Body of pancreas (tissue), 4 donors: ENCODE measurements around the gene ATXN1. TPM values are rescaled to one million over a fixed set of nuclear protein-coding genes. Genes with fewer than 3 reads are reported as not detected.

Experiments used
- ATAC-seq: fragments of 150-250 bp; one replicate; pipeline ENCODE4 v1.9.1; 2016
- DNase-seq, 4 donors: peaks; one replicate each; pipeline ENCODE4 v3.0.0-alpha.2; 2019
- H3K27ac ChIP-seq, 4 donors: fragments of 200-600 bp; sonication (generic); 1 replicate in 3 of 4; 2 replicates in 1 of 4; pipeline versions ENCODE4 v1.5.1 to v1.6.1; 2016 to 2019; ENCODE audit warnings: mild to moderate bottlenecking in 1 of 4, mixed read lengths in 1 of 4, moderate library complexity in 1 of 4
- H3K27me3 ChIP-seq, 2 donors: fragments of 200-600 bp; sonication (generic); one replicate each; pipeline ENCODE4 v1.6.0; 2016; ENCODE audit warnings: mild to moderate bottlenecking in 1 of 2
- H3K36me3 ChIP-seq, 2 donors: fragments of 200-600 bp; sonication (generic); replicated peaks in 1 of 2; 2 replicates each; pipeline ENCODE4 v1.5.1; 2016; ENCODE audit warnings: low read depth in 2 of 2; ENCODE audit not compliant: insufficient read depth in 1 of 2
- H3K4me1 ChIP-seq: fragments of 200-600 bp; sonication (generic); one replicate; pipeline ENCODE4 v1.6.0; 2016
- H3K4me3 ChIP-seq, 2 donors: fragments of 200-600 bp; sonication (generic); 1 replicate in 1 of 2; 2 replicates in 1 of 2; pipeline ENCODE4 v1.5.1; 2016 to 2019
- H3K9me3 ChIP-seq, 3 donors: fragments of 200-600 bp; sonication (generic); 1 replicate in 2 of 3; 2 replicates in 1 of 3; pipeline ENCODE4 v1.5.1; 2016
- CTCF ChIP-seq, 7 experiments: fragments of 450-650 bp in 4 of 7; fragments of 200-600 bp in 3 of 7; sonication (generic) in 3 of 7; IDR thresholded peaks; one replicate each; pipeline ENCODE4 v1.5.1; 2016 to 2019; ENCODE audit warnings: antibody characterized with exemption in 7 of 7
- POLR2A ChIP-seq, 3 donors: fragments of 450-650 bp; IDR thresholded peaks; one replicate each; pipeline ENCODE4 v1.6.1; 2016; ENCODE audit warnings: antibody characterized with exemption in 3 of 3, mild to moderate bottlenecking in 2 of 3
- WGBS, 2 donors: methylation state at CpG; one replicate each; pipeline ENCODE4 v1.1.5; 2017; 5-methylcytosine and 5-hydroxymethylcytosine counted together
- intact Hi-C: fragments of 100-400 bp; cut with DNase I; formaldehyde crosslinking; loops from one replicate; pipeline ENCODE4 v1.15.1; 2023
- total RNA-seq, 2 donors: library from RNA; depleted of rRNA; stranded (reverse); fragments of >200 nt; gene quantifications; one replicate each; pipeline ENCODE4 v1.1.0, GENCODE V29; 2016

The ATXN1 gene
- total RNA-seq, 2 donors from 2014 or later: 24.6 to 24.7 TPM

GRCh38 chr6:16446273-16446672, 315.0 kb downstream of the ATXN1 start:
- 68 to 93% methylated on average over 2 of the region's 2 CpGs for WGBS, 2 donors
- TF ChIP-seq POLR2A (IDR thresholded peaks at IDR 0.05): no peak
- no peaks in the 10 kb centered on the region for H3K4me1 ChIP-seq
- intact Hi-C loops: no loop called here
- H3K27me3 ChIP-seq: no peaks in the 10 kb centered on the region
- H3K9me3 ChIP-seq: no peaks in the 10 kb centered on the region
- no peak for ATAC-seq
- H3K27ac ChIP-seq: no peak overlapping the region
- H3K36me3 ChIP-seq: no peaks in the 10 kb centered on the region
- no peak for DNase-seq
- H3K4me3 ChIP-seq: no peak overlapping the region

GRCh38 chr6:16442031-16442430, 319.2 kb downstream of the ATXN1 start:
- ATAC-seq (no peak), DNase-seq (no peak)
- H3K27me3 ChIP-seq: no peaks in the 10 kb centered on the region
- no peaks in the 10 kb centered on the region for H3K9me3 ChIP-seq
- intact Hi-C loops: no loop called here
- no peak overlapping the region for H3K27ac ChIP-seq
- H3K4me1 ChIP-seq: peaks cover 6% of the 10 kb centered on the region
- 93 to 98% methylated on average over 3 of the region's 3 CpGs for WGBS, 2 donors
- H3K4me3 ChIP-seq: no peak overlapping the region
- no peaks in the 10 kb centered on the region for H3K36me3 ChIP-seq
- TF ChIP-seq POLR2A (IDR thresholded peaks at IDR 0.05) (no peak), CTCF (IDR thresholded peaks at IDR 0.05) (no peak)

- DNase-seq: no peak
- no peak for ATAC-seq
- Histone ChIP-seq H3K9me3 (no peaks in the 10 kb centered on the region), H3K36me3 (no peaks in the 10 kb centered on the region), H3K4me3 (no peak overlapping the region), H3K27me3 (no peaks in the 10 kb centered on the region), H3K27ac (no peak overlapping the region), H3K4me1 (peaks cover 6% of the 10 kb centered on the region)
- TF ChIP-seq CTCF (IDR thresholded peaks at IDR 0.05) (no peak), POLR2A (IDR thresholded peaks at IDR 0.05) (no peak)
- 94 to 100% methylated on average over 2 of the region's 2 CpGs for WGBS, 2 donors
- intact Hi-C loops: no loop called here
These were observed 320.0 kb downstream of the ATXN1 start for GRCh38 chr6:16441262-16441661.

- ATAC-seq (no peak), DNase-seq (no peak)
- no peak overlapping the region for H3K27ac ChIP-seq
- H3K36me3 ChIP-seq: no peaks in the 10 kb centered on the region
- 91 to 92% methylated on average over 7 of the region's 7 CpGs for WGBS, 2 donors
- TF ChIP-seq POLR2A (IDR thresholded peaks at IDR 0.05) (no peak), CTCF (IDR thresholded peaks at IDR 0.05) (no peak)
- peaks cover 6% of the 10 kb centered on the region for H3K4me1 ChIP-seq
- no peaks in the 10 kb centered on the region for H3K27me3 ChIP-seq
- no peak overlapping the region for H3K4me3 ChIP-seq
- intact Hi-C loops: no loop called here
- no peaks in the 10 kb centered on the region for H3K9me3 ChIP-seq
These were observed 320.5 kb downstream of the ATXN1 start for GRCh38 chr6:16440636-16441212.

- Histone ChIP-seq H3K36me3 (no peaks in the 10 kb centered on the region), H3K9me3 (no peaks in the 10 kb centered on the region), H3K4me3 (no peak overlapping the region), H3K4me1 (peaks cover 6% of the 10 kb centered on the region), H3K27ac (no peak overlapping the region), H3K27me3 (no peaks in the 10 kb centered on the region)
- ATAC-seq (no peak), DNase-seq (no peak)
- intact Hi-C loops: no loop called here
- TF ChIP-seq POLR2A (IDR thresholded peaks at IDR 0.05) (no peak), CTCF (IDR thresholded peaks at IDR 0.05) (no peak)
- 62 to 71% methylated on average over 11 to 14 of the region's 14 CpGs for WGBS, 2 donors
These were observed 322.3 kb downstream of the ATXN1 start for GRCh38 chr6:16438718-16439591.
